ENCODE data around the gene BHLHA15. TPM values are rescaled to one million over a fixed set of nuclear protein-coding genes. Genes with fewer than 3 reads are reported as not detected.
A peak's percentile ranks its signal among the peaks of the same experiment; 100 is the strongest.

BHLHA15 gene
- total and polyA plus RNA-seq, 9 of the 15 experiments (the other 6 are each of a cell fraction or from before 2014, with no cell fraction given) = 0.22 to 2.0 (median 1.1) TPM; not detected in 4

DNA sequence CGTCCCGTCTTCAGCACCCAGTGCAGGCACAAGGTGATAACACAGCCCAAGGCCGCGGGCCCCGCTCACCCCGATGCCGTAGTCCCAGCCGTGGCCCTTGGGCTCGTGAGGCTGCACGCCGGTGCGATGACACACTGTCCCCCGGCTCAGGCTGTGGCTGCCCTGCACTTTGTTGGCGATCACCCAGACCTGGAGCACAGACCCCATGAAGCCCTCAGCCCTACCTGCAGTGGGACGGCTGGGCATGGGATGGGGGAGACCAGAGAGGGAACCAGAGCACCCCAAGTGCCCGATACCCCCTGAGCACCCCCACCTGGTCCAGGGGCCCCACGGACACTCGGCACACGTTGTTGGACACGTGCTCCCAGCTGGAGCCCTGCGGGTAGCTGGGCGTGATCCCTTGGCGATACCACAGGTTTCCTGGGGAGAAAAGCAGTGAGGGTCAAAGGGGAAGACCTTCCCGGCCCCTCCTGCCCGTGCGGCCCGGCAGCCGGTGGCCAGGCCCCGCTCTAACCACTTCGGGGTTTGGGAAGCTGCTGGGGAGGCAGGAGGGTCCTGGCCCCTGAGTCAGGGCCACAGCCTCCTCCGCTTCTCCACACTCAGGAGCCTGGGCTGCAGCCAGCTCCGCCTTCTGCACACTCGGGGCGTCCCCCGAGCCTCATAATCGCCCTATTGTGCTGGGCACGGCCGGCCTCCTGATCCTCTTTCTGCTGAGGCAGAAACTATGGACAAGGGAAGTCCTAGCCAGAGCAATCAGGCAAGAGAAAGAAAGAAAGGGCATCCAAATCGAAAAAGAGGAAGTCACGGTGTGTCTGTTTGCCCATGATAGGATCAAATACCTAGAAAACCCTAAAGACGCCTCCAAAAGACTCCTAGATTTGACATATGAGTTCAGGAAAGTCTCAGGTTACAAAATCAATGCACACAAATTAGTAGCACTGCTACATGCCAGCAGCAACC is 6.7 kb downstream of the BHLHA15 start (continued):
- TF ChIP-seq, protein P1, sequence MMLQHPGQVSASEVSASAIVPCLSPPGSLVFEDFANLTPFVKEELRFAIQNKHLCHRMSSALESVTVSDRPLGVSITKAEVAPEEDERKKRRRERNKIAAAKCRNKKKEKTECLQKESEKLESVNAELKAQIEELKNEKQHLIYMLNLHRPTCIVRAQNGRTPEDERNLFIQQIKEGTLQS (IDR thresholded peaks at IDR 0.05) = peak; percentile 47; the same call in 1 of the 2 replicates
- TF ChIP-seq, protein P1 (CRISPR knock-in tag; conservative IDR thresholded peaks at IDR 0.05) = no peak
- TF ChIP-seq, protein P2, sequence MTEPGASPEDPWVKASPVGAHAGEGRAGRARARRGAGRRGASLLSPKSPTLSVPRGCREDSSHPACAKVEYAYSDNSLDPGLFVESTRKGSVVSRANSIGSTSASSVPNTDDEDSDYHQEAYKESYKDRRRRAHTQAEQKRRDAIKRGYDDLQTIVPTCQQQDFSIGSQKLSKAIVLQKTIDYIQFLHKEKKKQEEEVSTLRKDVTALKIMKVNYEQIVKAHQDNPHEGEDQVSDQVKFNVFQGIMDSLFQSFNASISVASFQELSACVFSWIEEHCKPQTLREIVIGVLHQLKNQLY (CRISPR knock-in tag; conservative IDR thresholded peaks at IDR 0.05) = no peak
- TF ChIP-seq ARID2 (IDR thresholded peaks at IDR 0.05) (no peak), SAP30 (IDR thresholded peaks at IDR 0.05; ENCODE audit: borderline replicate concordance, insufficient read depth, low read depth, low read length, poor library complexity, severe bottlenecking) (no peak), SOX6 (IDR thresholded peaks at IDR 0.05) (peak; percentile 93), PHF8 (IDR thresholded peaks at IDR 0.05; ENCODE audit: borderline replicate concordance, low read length) (no peak), FOXM1 (IDR thresholded peaks at IDR 0.05; ENCODE audit: low read depth) (peak; percentile 77; the same call in 1 of the 2 replicates), FOXM1 (CRISPR knock-in tag; IDR thresholded peaks at IDR 0.05; ENCODE audit: low read depth) (no peak), BMI1 (IDR thresholded peaks at IDR 0.05; ENCODE audit: low read length) (no peak), RCOR1 (IDR thresholded peaks at IDR 0.05; ENCODE audit: borderline replicate concordance in 1 of 2, low read depth in 2 of 2, low read length in 2 of 2) (peak; percentile 100), SIN3B (IDR thresholded peaks at IDR 0.05; ENCODE audit: low read depth) (no peak), TEAD4 (IDR thresholded peaks at IDR 0.05; ENCODE audit: low read length) (peak; percentile 93), TEAD4 (CRISPR knock-in tag; IDR thresholded peaks at IDR 0.05; ENCODE audit: borderline replicate concordance) (no peak), POLR2G (IDR thresholded peaks at IDR 0.05; ENCODE audit: low read depth, low read length) (no peak), KLF16 (IDR thresholded peaks at IDR 0.05) (peak; percentile 86), MBD2 (IDR thresholded peaks at IDR 0.05; ENCODE audit: borderline replicate concordance, low read depth) (no peak), ZNF197 (CRISPR knock-in tag; IDR thresholded peaks at IDR 0.05; ENCODE audit: low read depth) (0 out of 2 replicates have a peak, but pooled peaks have one; percentile 52), CBFA2T2 (conservative IDR thresholded peaks at IDR 0.05) (peak; percentile 86), PURB (CRISPR knock-in tag; IDR thresholded peaks at IDR 0.05; ENCODE audit: low read depth) (no peak), EHMT2 (IDR thresholded peaks at IDR 0.05) (no peak), SRSF1 (IDR thresholded peaks at IDR 0.05; ENCODE audit: low read depth, low read length) (no peak), NCOA4 (IDR thresholded peaks at IDR 0.05; ENCODE audit: partially characterized antibody) (no peak), ARNT (IDR thresholded peaks at IDR 0.05) (peak; percentile 71 to 83; a peak in 3 of 4 replicates), ZNF134 (CRISPR knock-in tag; conservative IDR thresholded peaks at IDR 0.05) (no peak), ESRRB (CRISPR knock-in tag; IDR thresholded peaks at IDR 0.05; ENCODE audit: borderline replicate concordance) (no peak), PHF20 (IDR thresholded peaks at IDR 0.05; ENCODE audit: partially characterized antibody) (no peak)
- TF ChIP-seq, protein P3, sequence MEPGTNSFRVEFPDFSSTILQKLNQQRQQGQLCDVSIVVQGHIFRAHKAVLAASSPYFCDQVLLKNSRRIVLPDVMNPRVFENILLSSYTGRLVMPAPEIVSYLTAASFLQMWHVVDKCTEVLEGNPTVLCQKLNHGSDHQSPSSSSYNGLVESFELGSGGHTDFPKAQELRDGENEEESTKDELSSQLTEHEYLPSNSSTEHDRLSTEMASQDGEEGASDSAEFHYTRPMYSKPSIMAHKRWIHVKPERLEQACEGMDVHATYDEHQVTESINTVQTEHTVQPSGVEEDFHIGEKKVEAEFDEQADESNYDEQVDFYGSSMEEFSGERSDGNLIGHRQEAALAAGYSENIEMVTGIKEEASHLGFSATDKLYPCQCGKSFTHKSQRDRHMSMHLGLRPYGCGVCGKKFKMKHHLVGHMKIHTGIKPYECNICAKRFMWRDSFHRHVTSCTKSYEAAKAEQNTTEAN (CRISPR knock-in tag; IDR thresholded peaks at IDR 0.05) = no peak

All from K562 (cell line).